Panc1 (cell line): ENCODE results near the gene TMEM220.

Source experiments
- TCF7L2 ChIP-seq: IDR thresholded peaks from 2 replicates; pipeline ENCODE4 v1.6.1; 2011; ENCODE audit warnings: mild to moderate bottlenecking, low read depth, low read length, inconsistent platforms
- TF ChIP-seq, protein P1 (sequence below): fragments of 450-650 bp; IDR thresholded peaks from 2 replicates; pipeline ENCODE4 v1.5.1; 2017; ENCODE audit warnings: mild to moderate bottlenecking

DNA sequence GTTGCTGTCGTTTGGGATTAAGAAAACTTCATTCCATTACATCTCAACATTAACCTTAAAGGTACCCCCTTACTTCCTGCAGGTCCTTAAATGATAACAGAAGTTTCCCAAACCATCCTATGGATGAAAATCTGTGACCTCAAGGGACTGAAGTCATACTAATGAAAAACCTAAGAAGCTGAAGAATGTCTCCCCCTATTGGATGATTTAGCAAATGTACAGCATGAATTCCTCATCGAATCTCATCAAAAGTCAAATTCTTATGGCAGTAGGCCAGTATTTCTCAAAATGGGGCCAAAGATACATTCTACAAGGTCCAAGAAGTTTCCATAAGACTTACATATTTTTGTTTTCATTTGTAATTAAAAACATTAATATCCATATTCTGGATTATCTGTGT lies 46.0 kb downstream of the TMEM220 start:
- TF ChIP-seq, protein P1, sequence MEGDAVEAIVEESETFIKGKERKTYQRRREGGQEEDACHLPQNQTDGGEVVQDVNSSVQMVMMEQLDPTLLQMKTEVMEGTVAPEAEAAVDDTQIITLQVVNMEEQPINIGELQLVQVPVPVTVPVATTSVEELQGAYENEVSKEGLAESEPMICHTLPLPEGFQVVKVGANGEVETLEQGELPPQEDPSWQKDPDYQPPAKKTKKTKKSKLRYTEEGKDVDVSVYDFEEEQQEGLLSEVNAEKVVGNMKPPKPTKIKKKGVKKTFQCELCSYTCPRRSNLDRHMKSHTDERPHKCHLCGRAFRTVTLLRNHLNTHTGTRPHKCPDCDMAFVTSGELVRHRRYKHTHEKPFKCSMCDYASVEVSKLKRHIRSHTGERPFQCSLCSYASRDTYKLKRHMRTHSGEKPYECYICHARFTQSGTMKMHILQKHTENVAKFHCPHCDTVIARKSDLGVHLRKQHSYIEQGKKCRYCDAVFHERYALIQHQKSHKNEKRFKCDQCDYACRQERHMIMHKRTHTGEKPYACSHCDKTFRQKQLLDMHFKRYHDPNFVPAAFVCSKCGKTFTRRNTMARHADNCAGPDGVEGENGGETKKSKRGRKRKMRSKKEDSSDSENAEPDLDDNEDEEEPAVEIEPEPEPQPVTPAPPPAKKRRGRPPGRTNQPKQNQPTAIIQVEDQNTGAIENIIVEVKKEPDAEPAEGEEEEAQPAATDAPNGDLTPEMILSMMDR = peak; percentile 59; the same call in 1 of the 2 replicates
- TF ChIP-seq TCF7L2 = no peak
